Germinal center (tissue), 1 donor: ENCODE measurements around the gene UNC5A.
A peak's percentile ranks its signal among the peaks of the same experiment; 100 is the strongest.

Experiments
- DNase-seq: peaks from one replicate; pipeline ENCODE4 v3.0.0; 2012; ENCODE audit warnings: mixed read lengths, low spot score

Gene UNC5A

DNA sequence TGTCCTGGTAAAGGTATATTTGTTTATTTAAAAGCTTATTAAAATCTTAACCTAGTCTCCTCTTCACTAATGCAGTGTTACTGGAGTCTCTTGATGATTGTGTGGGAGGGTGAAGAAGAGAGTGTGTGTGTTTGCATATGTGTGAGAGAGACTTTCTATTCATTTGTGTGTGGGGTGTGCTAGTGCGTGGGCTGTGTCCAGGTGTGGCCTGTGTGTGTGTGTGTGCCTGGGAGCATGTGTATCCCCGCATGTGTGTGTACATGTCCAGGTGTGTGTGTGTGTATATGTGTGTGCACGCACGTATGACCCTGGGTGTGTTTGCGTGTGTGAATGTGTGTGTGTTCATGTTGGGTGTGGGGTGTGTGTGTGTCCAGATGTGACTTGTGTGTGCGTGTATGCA lies 10.3 kb upstream of the UNC5A start:
- no peak for DNase-seq

DNA sequence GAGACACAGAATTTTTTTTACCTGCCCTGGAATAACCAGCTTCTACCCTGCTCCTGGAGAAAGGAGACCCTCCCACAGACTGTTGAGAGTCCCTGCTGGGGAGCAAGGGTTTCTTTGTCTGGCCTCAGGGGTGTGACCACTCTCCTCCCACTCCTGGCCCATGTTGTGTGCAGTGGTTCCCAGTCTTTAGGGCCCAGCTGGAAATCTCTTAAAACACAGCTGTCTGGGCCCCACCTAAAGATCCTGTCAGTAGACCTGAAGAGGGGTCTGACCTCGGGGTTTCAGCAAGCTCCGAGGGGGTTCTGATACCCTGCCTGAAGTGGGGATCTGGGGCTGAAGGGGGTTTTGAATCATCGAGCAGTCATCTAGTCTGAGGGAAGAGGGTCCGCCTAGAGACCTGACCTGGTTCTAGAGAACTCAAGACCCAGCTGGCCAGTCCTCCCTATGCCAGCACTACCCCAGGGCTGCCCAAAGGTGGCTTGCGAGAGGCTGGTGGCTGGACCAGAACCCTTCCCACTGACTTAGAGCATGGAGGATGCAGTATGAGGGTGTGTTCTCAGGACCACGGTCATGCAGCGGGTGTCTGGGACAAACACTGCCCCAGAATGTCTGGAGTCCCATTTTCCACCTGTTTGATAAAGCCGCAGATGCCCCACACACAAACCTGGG lies 8.1 kb upstream of the UNC5A start:
- DNase-seq, result no peak

DNA sequence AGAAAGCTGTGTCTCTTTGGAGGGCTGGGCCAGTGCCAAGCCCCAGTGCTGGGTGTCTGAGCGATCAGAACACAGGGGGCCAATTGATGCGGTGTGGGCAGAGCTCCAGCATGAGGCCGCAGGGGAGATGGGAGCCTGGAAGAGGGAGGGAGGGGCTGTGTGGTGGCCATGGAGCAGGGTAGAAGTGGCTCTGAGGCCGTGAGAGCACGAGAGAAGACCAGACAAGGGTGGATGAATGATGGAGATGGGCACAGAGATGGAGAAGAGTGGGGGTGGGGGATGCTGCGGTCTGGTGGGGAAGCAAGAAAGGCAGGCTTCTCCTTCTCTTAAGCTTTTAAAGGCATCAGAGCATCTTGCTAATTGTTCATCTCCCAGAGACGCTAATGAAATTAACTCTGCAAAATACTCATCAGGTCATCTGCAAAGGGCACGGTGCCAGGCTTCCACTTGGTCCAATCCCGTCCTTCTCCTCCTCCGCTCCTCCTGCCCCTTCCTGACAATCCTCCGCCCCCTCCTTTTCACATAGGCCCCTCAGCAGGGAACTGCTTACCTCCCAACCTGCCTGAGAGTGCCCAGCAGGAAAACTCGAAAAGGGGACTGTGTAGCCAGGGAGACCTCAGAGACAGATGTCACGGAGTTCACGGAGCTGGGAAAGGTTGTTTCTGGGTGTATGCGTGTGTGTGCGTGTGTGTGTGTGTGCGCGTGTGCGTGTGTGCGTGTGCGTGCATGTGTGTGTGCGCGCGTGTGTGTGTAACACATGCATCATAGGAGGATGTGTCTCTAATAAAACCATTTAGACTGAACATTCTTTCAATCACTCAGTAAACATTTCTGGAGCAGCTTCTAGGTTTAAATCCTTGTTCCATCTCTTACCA lies 7.1 kb upstream of the UNC5A start:
- no peak for DNase-seq

DNA sequence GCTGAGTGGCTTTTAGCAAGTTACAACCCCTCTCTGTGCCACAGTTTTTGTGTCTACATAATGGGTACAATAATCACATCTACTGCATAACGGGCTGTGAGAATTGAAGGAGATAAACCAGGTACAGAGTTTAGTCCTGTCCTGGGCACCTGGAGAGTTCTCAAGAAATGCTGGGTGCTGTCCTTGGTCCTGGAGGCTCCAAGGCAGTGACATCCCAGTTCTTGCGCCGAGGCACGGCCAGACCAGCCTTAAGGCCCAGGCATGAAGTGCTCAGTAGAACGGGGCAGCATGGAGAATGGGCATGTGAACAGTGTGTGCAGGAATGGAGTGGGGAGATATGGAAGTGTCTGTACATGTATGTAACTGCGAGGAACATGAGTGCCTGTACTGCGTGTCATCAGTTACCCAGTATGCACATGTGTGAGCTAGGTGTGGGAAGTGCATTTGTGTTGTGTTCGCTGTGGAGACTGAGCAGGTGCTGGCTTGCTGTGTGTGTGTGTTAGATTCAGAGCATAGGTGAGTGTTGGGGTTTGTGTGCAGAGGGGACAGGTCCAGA lies 6.3 kb upstream of the UNC5A start:
- no peak for DNase-seq

DNA sequence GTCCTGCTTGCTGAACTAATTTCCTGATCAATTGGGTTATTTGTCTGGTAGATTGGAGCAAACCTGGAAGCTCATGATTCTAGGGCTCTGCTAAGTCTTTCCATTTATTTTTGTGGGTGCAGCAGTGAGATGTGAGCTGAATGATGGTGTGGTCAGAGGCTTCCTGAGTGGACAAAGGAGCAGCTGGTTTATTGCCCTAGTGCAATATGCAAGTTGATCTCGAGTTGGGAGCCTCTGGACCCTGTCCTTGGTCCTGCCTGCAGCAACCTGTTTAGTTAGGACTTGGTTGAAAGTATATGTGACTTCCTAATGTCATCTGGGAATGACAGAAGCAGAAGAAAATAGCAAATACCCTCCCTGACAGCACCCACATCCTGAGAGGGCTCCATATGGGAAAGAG lies 4.2 kb upstream of the UNC5A start:
- no peak for DNase-seq

DNA sequence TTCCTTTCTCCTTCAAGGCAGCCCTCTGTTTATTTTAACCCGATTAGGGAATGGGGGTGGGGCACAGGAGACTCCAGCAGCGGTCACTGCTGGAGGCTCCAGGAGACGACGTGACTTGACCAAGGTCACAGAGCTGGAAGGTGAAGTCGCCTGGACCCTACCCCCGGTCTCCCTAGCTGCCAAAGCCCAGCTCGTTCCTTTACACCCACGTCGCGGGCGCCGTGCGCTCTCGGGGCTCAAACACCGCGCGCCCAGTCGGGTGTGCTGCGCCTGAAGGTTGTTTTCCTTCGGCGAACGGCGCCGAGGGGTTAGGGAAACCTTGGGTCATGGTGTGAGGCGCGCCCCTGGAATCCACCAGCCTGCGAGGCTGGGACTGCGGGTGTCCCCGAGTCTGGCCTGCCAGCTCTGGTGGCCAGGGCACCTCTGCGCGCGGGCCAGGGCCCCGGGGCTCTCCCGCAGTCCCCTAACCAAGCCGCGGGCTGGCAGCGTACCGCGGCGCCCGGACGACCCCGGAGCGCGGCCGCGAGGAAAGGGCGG lies 747 bp upstream of the UNC5A start:
- no peak for DNase-seq

DNA sequence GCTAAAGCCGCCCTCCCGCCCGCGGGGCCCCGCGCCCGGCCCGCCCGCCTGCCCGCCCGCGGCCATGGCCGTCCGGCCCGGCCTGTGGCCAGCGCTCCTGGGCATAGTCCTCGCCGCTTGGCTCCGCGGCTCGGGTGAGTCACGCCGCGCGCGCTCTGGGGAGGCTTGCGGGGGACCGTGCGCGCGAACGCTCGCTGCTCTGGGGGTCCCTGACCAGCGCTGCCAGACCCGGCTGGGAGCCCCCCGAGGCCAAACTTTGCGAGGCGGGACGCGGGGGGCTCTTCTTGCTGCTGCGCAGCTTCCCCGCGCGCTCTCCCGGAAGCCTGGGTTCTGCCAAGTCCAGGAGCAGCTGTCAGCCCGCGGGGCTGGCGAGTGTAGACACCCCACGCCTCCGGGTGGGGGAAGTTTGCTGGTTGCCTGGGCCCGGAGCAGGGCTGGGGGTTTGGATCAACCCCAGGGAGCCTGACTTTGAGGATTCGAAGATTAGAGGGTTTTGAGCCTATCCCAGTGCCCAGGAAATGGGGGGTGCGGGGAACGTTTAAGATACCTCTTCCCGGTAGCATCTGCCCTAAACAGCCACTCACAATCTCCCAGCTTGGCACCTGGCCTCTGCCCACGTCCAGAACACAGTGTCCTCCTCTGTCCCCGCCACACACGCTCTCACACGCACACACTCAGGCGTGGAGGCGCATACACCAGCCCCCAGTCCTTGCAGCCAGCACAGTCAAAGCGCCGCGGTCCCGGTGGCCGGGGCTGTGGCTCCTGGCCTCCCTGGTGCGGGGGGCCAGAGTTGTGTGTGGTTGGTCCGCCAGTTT lies 535 bp downstream of the UNC5A start:
- DNase-seq, result no peak

DNA sequence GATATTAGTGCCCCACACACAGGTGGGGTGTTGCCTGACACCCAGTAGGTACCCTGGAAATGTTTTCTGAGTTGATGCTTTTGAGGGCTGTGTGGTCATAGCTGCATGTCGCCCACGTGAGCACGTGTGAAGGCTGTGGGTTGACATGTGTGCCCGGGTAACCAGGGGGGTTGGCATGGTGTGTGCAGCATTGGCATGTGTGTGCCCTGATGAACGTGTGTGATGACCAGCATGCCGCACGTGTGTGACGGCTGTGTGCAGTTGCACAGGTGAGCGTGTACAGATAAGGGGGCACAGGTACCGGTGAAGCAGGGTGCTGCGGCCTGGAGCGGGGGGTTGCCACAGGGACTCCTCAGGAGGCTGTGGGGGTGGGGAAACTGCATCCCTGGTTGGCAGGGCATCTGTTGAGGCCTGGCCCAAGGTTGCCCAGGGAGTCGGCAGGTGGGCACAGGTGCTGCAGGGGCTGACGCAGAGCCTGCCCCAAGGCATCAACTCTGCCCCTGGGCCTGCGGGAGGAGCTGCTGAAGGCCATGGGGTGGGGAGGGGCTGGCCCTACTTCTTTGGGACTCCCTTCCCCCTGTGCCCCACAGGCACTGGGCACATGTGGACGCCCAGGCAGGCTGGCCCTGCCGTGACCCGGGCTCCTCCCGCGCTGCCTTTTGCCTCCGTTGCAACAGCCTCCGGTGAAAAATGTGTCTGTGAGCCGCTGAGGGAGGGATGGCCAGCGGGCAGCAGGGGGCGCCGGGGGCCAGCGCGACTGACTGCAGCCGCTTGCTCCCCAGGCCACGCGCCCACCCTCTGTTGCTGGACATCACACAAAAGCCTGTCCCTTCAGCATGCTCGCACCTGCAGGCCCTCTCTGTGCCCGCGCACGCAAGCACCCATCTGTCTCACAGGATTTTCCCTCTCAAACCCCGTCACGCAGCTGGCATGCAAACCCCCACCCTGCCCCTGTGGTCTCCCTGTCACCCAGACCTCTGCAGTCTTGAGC lies 2.2 kb downstream of the UNC5A start:
- DNase-seq, result no peak

DNA sequence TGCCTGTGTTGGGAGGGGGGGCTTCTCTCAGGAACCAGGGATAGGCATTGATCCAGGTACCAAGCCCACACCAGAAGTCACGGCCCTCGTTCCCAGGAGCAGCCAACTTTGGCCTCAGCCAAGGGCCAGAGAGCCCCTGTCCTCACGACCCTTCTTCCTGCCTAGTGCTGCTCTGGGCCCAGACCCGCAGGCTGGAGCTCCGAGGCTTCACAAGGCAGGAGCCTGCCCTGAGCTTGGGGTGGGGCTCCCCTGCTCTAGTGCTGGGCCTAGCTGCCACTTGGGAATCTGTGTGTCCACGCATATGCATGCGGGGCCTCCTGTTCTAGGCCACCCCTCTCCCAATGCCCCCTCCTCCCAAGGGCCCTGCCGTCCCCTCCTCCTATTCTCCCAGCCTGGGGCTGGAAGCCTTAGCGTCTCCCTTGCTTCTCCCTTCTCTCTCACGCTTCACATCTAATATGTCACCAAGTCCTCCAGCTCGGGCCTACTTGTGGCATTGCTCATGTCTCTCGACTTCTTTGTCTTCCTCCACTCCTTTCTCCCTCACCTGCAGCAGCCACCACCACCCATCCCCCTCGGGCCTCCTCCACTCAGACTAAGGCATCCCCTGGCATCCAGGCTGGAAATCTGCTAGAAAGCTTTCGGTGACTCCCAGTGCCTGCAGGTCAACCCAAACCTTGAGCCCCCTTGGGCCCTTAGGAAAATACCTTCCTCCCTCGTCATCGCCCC lies 3.4 kb downstream of the UNC5A start:
- DNase-seq, result no peak

DNA sequence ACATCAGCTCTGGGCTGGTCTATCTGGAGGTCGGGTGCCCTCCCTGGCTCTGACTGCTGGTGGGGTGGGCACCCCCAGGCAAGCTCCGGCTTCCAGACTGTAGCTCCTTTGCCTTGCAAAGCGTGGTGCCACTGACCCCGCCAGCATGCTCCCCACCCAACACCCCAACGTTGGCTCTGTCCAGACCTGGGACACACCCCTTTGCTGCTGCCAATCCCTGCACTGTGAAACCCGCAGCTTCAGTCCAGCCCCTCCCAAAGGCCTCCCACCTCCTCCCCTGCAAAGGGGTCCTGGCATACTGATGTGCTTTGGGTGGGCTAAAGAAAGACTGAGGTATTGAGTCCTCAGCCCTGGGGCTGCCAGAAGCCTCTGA lies 3.9 kb downstream of the UNC5A start:
- no peak for DNase-seq

DNA sequence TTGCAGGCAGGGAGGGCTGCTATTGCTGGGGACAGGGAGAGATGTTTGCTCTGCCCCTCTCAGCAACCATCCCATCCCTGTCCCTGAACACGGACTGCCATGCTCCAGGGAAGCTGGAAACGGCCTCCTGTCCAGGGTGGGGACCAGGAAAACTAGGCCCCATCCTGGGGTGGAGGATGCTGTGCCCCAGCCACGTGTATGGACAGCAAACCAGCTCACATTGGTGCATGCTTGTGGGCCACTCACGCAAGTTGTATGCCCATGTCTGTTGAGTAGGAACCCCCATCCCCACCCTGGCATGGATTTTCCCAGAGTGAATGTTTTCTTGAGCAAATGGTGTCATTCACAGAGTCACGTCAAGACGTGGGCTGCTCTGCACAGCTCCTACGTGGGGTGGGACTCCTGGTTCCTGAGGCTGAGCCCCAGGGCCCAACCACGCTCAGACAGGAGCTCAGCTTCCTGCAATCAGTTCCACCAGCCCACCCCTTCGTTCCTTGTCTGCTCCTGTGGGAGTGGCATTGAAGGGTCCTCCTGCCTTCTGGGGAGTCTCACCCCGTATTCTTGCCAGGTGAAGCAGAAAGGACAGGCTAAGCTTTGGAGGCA lies 4.6 kb downstream of the UNC5A start:
- DNase-seq, result no peak

DNA sequence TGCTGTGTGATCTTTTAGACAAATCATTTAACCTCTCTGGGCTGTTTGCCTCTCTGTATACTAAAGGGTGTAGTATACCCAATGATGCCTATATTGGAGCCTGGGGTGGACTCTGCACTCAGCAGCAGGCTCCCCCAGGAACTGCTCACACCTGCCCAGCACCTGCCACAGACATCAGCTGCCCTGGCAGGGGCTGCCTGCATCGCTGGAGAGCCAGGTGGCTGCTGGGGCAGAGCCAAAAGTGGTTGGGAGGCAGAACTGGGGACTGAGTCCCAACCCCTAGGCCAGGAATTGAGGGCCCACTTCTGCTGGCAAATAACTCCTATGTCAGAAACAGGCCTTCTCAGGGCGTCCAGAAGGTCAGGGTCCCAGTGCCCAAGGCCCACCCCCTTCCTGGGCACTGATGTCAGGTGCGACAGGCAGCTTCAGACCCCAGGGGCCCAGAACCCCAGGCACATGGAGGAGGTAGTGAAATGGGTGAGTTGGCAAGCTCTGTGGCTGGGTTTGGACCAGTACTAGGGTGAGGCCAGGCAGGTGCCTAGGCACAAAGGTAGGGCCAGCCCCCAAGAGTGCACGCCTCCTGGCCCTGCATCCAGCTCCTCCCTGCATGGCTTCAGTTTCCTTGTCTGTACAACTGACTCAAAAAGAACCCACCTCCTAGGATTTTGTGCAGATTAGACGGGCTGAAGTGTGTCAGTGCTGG lies 5.8 kb downstream of the UNC5A start:
- DNase-seq, result no peak

DNA sequence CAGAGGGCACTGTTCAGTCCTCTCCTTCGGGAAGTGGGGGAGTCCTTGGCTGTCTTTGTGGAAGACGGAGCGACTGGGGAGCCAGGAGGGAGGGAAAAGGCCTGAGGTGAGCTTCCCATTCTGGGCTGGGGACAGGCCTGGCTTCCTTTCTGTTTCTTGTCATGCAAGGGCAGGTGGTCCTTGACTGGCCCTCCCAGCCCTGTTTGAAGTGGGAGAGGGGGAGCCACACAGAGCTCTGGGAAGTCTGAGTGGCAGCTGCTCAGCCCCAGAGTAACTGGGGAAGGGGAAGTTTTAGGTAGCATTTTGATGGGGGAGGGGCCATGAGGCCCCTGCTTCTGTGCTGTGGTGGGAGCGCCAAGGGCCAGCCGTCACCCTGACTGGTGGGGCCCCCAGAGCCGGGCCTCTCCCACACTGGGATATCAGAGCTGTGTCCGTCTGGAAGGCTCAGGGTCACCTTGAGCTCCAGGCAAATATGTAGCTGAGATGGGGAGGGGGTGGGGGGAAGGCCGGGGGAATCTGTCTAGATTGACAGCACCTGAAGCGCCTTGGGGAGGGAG lies 6.5 kb downstream of the UNC5A start:
- no peak for DNase-seq

DNA sequence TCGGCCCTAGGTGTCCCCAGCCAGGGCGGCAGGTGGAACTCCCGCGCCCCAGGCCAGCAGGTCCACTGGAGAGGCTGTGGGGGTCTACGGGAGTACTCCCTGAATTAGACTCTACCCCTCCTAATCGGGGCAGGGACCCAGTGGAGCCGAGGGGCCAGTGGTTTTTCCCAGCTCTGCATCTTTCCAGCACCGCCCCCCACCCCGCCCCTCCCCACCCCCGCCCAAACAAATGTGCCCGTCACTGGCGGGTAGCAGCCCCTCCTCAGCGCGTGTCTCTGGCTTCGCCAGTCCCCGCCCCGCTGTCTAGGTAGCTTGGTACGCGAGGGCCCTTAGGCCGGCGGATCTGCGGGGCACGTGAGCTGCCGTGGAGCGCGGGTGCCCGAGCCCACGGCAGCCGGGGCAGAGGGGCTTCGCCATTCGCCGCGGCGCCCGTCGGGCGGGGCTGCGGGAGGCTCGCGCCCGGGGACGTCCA lies 7.0 kb downstream of the UNC5A start:
- no peak for DNase-seq

DNA sequence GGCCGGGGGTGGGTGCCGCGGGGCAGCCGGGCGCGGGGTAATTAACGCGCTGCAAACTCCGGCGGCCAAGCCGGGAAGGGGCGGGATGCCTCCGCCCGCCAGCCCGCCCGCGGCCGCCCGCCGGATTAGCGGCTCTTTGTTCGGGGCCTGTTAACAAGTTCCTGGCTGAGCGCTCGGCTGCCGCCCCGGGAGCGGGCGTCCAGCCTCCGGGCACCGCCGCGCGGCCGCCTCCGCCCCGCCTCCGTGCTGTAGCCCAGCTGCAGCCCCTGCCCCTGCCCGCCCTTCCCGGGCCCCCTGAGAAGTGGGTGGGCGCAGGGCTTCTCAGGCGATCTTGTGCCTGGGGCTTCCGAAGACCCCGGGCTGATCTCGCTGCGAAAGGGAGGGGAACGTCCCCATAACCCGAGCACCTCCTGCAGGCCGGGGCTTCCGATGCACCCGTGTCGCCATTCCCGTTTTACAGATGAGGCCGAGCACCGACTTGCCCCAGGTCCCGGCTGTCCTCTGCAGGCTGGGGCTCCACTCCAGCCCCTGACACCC lies 7.5 kb downstream of the UNC5A start:
- DNase-seq, result peak; percentile 36

DNA sequence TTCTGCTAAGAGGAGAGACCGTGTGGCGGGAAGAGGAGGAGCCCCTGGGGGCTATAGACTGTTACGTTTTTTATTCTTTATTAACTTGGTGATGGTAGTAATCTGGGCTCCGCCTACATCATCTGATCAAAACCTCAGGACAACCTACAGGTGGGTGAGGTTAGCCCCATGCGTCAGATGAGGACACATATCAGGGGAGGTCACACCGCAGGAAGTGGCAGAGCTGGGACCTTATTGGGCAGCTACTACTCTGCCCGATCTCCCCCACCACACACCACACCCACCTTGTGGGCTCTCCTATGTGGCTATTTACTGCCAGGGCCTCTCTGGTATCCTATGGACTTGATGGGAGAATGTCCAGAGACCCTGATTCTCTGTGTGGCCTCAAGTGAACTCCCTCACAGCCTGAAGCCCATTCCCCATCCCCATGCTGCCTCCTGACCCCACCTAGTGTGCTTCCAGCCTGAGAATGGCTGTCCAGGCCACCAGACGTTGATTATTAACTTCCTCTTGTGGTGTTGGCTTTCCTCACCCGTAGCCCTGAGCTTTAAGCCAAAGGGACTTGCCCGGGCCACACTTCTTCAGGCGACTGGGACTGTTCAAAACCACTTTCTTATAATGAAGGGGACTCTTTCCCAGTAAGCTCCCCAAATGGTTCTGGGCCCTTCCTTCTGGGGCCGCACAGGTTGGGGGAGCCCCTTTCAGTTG lies 8.2 kb downstream of the UNC5A start:
- no peak for DNase-seq

DNA sequence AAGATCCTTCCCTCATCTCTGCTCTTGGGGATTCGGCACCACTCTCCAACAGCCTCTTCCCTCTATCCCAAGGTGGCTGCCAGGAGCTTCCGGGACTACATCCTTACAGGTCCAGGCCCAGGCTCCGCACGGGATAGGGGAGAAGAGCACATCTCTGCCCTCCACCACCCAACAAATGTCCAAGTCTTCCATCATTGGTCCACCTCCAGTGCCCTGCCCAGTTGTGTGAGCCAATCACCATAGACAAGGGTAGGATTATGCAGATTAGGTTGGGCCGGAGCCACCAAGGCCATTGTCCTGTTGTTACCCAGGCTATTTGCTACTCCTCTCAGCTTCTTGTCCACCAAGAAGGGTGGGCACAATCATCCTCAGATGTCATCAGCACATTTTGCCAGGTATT lies 9.1 kb downstream of the UNC5A start:
- no peak for DNase-seq

DNA sequence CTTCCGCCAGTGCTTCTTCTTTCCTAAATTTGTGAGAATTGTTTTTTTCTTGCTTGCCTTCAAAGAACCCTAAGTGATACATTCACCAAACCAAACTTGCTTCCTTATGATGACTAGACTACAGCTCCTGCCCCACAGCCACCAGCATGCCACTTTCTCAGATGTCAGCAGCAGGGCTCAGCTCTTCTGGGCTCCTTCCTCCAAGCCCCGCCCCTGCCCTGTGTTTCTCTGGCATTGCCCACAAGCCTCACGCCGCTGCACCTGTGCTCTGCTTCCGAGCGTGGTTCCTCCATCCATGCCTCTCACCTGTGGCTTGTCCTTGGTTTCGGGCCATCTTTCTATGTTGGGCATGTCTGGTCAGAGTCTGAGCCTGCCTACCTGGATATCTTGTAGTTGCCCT lies 10.6 kb downstream of the UNC5A start:
- no peak for DNase-seq
